ENCODE results near the gene PAPPA. TPM values are rescaled to one million over a fixed set of nuclear protein-coding genes. Genes with fewer than 3 reads are reported as not detected.

The PAPPA gene
- total RNA-seq, 6 experiments from 2014 or later, result 0.07 to 0.50 (median 0.32) TPM

- DNase-seq, result no peak
- TF ChIP-seq CTCF (IDR thresholded peaks at IDR 0.05), result no peak
- TF ChIP-seq POLR2A (IDR thresholded peaks at IDR 0.05), result no peak
- WGBS (ENCODE audit: insufficient coverage, low coverage, low lambda C conversion rate, missing lambda C conversion rate), result 27% methylated on average over 6 of the region's 6 CpGs
- intact Hi-C loops (cut with DNase I), result no loop called here
- Histone ChIP-seq H3K27ac (no peak overlapping the region), H3K9me3 (no peaks in the 10 kb centered on the region), H3K27me3 (no peaks in the 10 kb centered on the region), H3K4me1 (no peaks in the 10 kb centered on the region), H3K4me3 (no peak overlapping the region), H3K36me3 (no peaks in the 10 kb centered on the region)
- ATAC-seq, result no peak
Observed at GRCh38 chr9:116275418-116276195, 122.0 kb downstream of the PAPPA start.

DNA sequence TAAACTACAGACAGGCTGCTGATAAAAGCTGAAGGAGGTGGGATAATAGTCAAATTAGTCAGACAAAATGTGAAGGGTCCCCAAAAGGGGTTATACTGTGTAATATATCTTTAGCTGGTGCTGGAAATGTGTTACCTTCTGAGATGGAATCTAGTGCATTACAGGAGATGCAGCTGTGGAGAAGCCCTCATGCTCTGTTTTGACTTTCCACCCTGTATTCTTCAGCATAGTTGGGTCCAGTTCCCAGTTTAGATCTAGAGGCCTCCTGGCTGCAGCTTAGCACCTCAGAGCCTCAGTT lies 122.6 kb downstream of the PAPPA start:
- H3K4me3 ChIP-seq, result no peak overlapping the region
- no peaks in the 10 kb centered on the region for H3K36me3 ChIP-seq
- intact Hi-C loops (cut with DNase I), result no loop called here
- no peak for TF ChIP-seq POLR2A (IDR thresholded peaks at IDR 0.05)
- no peak for TF ChIP-seq CTCF (IDR thresholded peaks at IDR 0.05)
- ATAC-seq (no peak), DNase-seq (no peak)
- H3K4me1 ChIP-seq, result no peaks in the 10 kb centered on the region
- no peaks in the 10 kb centered on the region for H3K9me3 ChIP-seq
- no peak overlapping the region for H3K27ac ChIP-seq
- no peaks in the 10 kb centered on the region for H3K27me3 ChIP-seq

DNA sequence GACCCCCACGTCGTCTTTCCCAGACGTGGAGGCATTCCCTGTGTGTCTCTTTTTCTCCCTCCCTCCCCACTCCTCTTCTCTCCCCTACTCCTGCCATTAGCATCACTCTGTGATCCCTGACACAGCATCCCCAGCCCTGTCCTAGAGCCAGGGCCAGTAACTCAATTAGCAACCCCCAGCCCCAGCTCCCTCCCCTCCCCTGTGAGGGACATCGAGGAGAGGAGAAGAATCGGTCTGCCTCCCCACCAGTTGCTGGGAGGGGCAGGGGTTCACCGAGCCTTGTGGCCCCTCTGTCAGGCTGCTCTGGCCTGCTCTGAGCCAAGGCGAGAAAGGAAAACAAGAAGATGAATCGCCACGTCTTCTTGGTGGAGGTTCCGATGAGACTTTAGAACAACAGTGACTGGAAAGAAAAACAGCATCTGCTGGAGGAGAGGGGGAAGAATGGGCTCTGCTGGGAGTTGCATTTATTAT lies 123.1 kb downstream of the PAPPA start:
- TF ChIP-seq POLR2A (IDR thresholded peaks at IDR 0.05) (no peak), CTCF (IDR thresholded peaks at IDR 0.05) (no peak)
- WGBS (ENCODE audit: insufficient coverage, low coverage, low lambda C conversion rate, missing lambda C conversion rate), result 38% methylated on average over 10 of the region's 10 CpGs

DNA sequence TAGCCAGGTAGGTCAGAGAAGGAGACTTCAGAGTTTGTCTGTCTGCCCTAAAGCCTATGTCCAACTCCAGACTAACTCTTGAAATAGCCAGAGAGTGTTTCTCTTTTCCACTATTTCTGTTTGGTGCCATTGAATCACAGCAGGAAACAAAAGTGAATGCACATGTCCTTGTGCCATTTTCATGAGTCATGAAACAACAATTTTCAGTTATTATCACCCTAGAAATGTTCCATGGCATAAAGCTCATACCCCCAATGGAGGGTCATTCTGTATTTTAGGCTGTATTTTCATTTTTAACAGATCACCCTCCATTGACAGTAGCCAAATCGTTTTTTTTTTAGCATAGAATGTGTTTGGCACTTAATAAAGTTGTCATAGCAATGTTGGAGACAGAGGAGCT lies 124.7 kb downstream of the PAPPA start:
- no peak overlapping the region for H3K4me3 ChIP-seq

More for the DNA sequence above, 123.1 kb downstream of the PAPPA start:
- ATAC-seq (no peak), DNase-seq (no peak)
- no peaks in the 10 kb centered on the region for H3K9me3 ChIP-seq
- H3K4me3 ChIP-seq, result no peak overlapping the region
- H3K27ac ChIP-seq, result no peak overlapping the region
- no peaks in the 10 kb centered on the region for H3K36me3 ChIP-seq
- intact Hi-C loops (cut with DNase I), result no loop called here
- H3K27me3 ChIP-seq, result no peaks in the 10 kb centered on the region
- no peaks in the 10 kb centered on the region for H3K4me1 ChIP-seq

More for the DNA sequence above, 124.7 kb downstream of the PAPPA start:
- Histone ChIP-seq H3K27ac (no peak overlapping the region), H3K27me3 (no peaks in the 10 kb centered on the region), H3K4me1 (no peaks in the 10 kb centered on the region), H3K9me3 (no peaks in the 10 kb centered on the region), H3K36me3 (no peaks in the 10 kb centered on the region)
- intact Hi-C loops (cut with DNase I), result no loop called here
- ATAC-seq (no peak), DNase-seq (no peak)
- TF ChIP-seq POLR2A (IDR thresholded peaks at IDR 0.05), result no peak
- no peak for TF ChIP-seq CTCF (IDR thresholded peaks at IDR 0.05)
- WGBS (ENCODE audit: insufficient coverage, low coverage, low lambda C conversion rate, missing lambda C conversion rate), result 6% methylated on average over 1 of the region's 1 CpG
